Osteoblast (primary cell): ENCODE results near the gene LCNL1. TPM values are rescaled to one million over a fixed set of nuclear protein-coding genes. Genes with fewer than 3 reads are reported as not detected.

Experiments
- DNase-seq: peaks from one replicate; pipeline ENCODE4 v3.0.0; 2011; ENCODE audit warnings: low spot score, mixed read lengths; ENCODE audit not compliant: insufficient read length; ENCODE audit errors: missing footprints
- H2AFZ ChIP-seq: 2 replicates; pipeline ENCODE4 v1.6.0; 2011; ENCODE audit warnings: mild to moderate bottlenecking, low read length
- H3K27ac ChIP-seq: 2 replicates; pipeline ENCODE4 v1.5.1; 2011; ENCODE audit warnings: mild to moderate bottlenecking, low read depth, low read length, moderate library complexity
- H3K27me3 ChIP-seq: 2 replicates; pipeline ENCODE4 v1.6.0; 2012; ENCODE audit warnings: mild to moderate bottlenecking, control low read depth, inconsistent platforms, low read length, moderate library complexity; ENCODE audit not compliant: insufficient read depth
- H3K36me3 ChIP-seq: 2 replicates; pipeline ENCODE4 v1.5.1; 2011; ENCODE audit warnings: mild to moderate bottlenecking, low read length, control low read depth, moderate library complexity; ENCODE audit not compliant: insufficient read depth
- H3K4me1 ChIP-seq: 2 replicates; pipeline ENCODE4 v1.5.1; 2011; ENCODE audit warnings: mild to moderate bottlenecking, low read length, control low read depth, moderate library complexity; ENCODE audit not compliant: insufficient read depth
- H3K4me2 ChIP-seq: 2 replicates; pipeline ENCODE4 v1.6.0; 2011; ENCODE audit warnings: mild to moderate bottlenecking, low read length; ENCODE audit not compliant: insufficient read depth
- H3K4me3 ChIP-seq: fragments of 200-600 bp; sonication (generic); 3 replicates; pipeline ENCODE4 v1.5.1; 2012; ENCODE audit warnings: mild to moderate bottlenecking, low read length, inconsistent platforms; ENCODE audit not compliant: insufficient read depth
- H3K79me2 ChIP-seq: 2 replicates; pipeline ENCODE4 v1.6.0; 2012; ENCODE audit warnings: mild to moderate bottlenecking, low read length, control low read depth, inconsistent platforms; ENCODE audit not compliant: insufficient read depth
- H3K9me3 ChIP-seq: 2 replicates; pipeline ENCODE4 v1.5.1; 2011; ENCODE audit warnings: low read depth, low read length, control low read depth
- H4K20me1 ChIP-seq: 2 replicates; pipeline ENCODE4 v1.6.0; 2012; ENCODE audit warnings: mild to moderate bottlenecking, low read length, control low read depth; ENCODE audit not compliant: insufficient read depth
- CTCF ChIP-seq: IDR thresholded peaks from 2 replicates; pipeline ENCODE4 v1.5.1; 2011; ENCODE audit warnings: mild to moderate bottlenecking, low read depth, low read length, moderate library complexity; ENCODE audit errors: extremely low read depth
- total RNA-seq: library from RNA; depleted of rRNA; stranded (reverse); fragments of >200 nt; gene quantifications from 2 replicates; pipeline ENCODE4 v1.2.3, GENCODE V29; 2012

The LCNL1 gene
- total RNA-seq, 1 donor: 5.4 TPM

- peaks cover 11% of the 10 kb centered on the region for H4K20me1 ChIP-seq
- DNase-seq: no peak
- H3K36me3 ChIP-seq: no peaks in the 10 kb centered on the region
These were observed 40.4 kb downstream of the LCNL1 start for GRCh38 chr9:137023157-137023556.

GRCh38 chr9:137023583-137023991 lies 40.8 kb downstream of the LCNL1 start:
- peaks cover 11% of the 10 kb centered on the region for H4K20me1 ChIP-seq
- no peak overlapping the region for H2AFZ ChIP-seq
- no peaks in the 10 kb centered on the region for H3K27me3 ChIP-seq
- no peak for DNase-seq
- no peak overlapping the region for H3K4me2 ChIP-seq
- H3K79me2 ChIP-seq: no peaks in the 10 kb centered on the region
- H3K4me1 ChIP-seq: peaks cover 9% of the 10 kb centered on the region
- no peaks in the 10 kb centered on the region for H3K36me3 ChIP-seq
- no peak overlapping the region for H3K4me3 ChIP-seq
- TF ChIP-seq CTCF: no peak
- no peaks in the 10 kb centered on the region for H3K9me3 ChIP-seq
- H3K27ac ChIP-seq: no peak overlapping the region

More at GRCh38 chr9:137023157-137023556, 40.4 kb downstream of the LCNL1 start:
- Histone ChIP-seq H3K79me2 (no peaks in the 10 kb centered on the region), H3K4me2 (no peak overlapping the region), H3K4me1 (peaks cover 6% of the 10 kb centered on the region), H3K9me3 (no peaks in the 10 kb centered on the region), H2AFZ (no peak overlapping the region), H3K27ac (no peak overlapping the region), H3K27me3 (no peaks in the 10 kb centered on the region), H3K4me3 (no peak overlapping the region)
- TF ChIP-seq CTCF: no peak

- H3K79me2 ChIP-seq: no peaks in the 10 kb centered on the region
- no peak for DNase-seq
- no peak overlapping the region for H3K4me3 ChIP-seq
- no peaks in the 10 kb centered on the region for H3K9me3 ChIP-seq
- H2AFZ ChIP-seq: no peak overlapping the region
- no peak overlapping the region for H3K27ac ChIP-seq
- H3K27me3 ChIP-seq: no peaks in the 10 kb centered on the region
- H4K20me1 ChIP-seq: peaks cover 15% of the 10 kb centered on the region
- peaks cover 15% of the 10 kb centered on the region for H3K4me1 ChIP-seq
- H3K4me2 ChIP-seq: no peak overlapping the region
- no peak for TF ChIP-seq CTCF
- no peaks in the 10 kb centered on the region for H3K36me3 ChIP-seq
These were observed 42.7 kb downstream of the LCNL1 start for GRCh38 chr9:137025517-137025966.

GRCh38 chr9:137026384-137026783 lies 43.6 kb downstream of the LCNL1 start:
- H3K4me1 ChIP-seq: peaks cover 15% of the 10 kb centered on the region
- H3K27ac ChIP-seq: no peak overlapping the region
- H3K36me3 ChIP-seq: no peaks in the 10 kb centered on the region
- TF ChIP-seq CTCF: no peak
- H3K4me2 ChIP-seq: no peak overlapping the region
- no peak overlapping the region for H2AFZ ChIP-seq
- DNase-seq: no peak
- no peaks in the 10 kb centered on the region for H3K27me3 ChIP-seq
- no peaks in the 10 kb centered on the region for H3K79me2 ChIP-seq
- H4K20me1 ChIP-seq: peaks cover 15% of the 10 kb centered on the region
- no peak overlapping the region for H3K4me3 ChIP-seq
- no peaks in the 10 kb centered on the region for H3K9me3 ChIP-seq
